Keratinocyte (primary cell): Measurements from ENCODE around the gene XIRP2. TPM values are rescaled to one million over a fixed set of nuclear protein-coding genes. Genes with fewer than 3 reads are reported as not detected.

Experiments used
- DNase-seq: peaks from one replicate; pipeline ENCODE4 v3.0.0-alpha.2; 2011; ENCODE audit warnings: low read depth, missing footprints, low spot score
- FAIRE-seq: peaks from 2 replicates; lab custom pipeline; 2011; peaks lifted over from hg19 to GRCh38; lab: Jason Lieb, UNC
- H2AFZ ChIP-seq: 2 replicates; pipeline ENCODE4 v1.6.0; 2012; ENCODE audit warnings: low read length, control low read depth, inconsistent platforms; ENCODE audit not compliant: control insufficient read depth
- H3K27ac ChIP-seq: 2 replicates; pipeline ENCODE4 v1.5.1; 2011; ENCODE audit warnings: low read length; ENCODE audit not compliant: control insufficient read depth, insufficient read depth
- H3K27me3 ChIP-seq: 3 replicates; pipeline ENCODE4 v1.6.0; 2011; ENCODE audit warnings: low read length; ENCODE audit not compliant: control insufficient read depth, insufficient read depth; ENCODE audit errors: extremely low read depth
- H3K36me3 ChIP-seq, 2 experiments: 2 replicates in 1 of 2; 3 replicates in 1 of 2; pipeline ENCODE4 v1.5.1; 2011; ENCODE audit warnings: low read length in 2 of 2, mild to moderate bottlenecking in 1 of 2; ENCODE audit not compliant: control insufficient read depth in 2 of 2, insufficient read depth in 2 of 2; ENCODE audit errors: extremely low read depth in 1 of 2
- H3K4me1 ChIP-seq: 3 replicates; pipeline ENCODE4 v1.5.1; 2011; ENCODE audit warnings: low read length; ENCODE audit not compliant: control insufficient read depth, insufficient read depth; ENCODE audit errors: extremely low read depth
- H3K4me2 ChIP-seq: 3 replicates; pipeline ENCODE4 v1.6.0; 2011; ENCODE audit warnings: low read depth, low read length; ENCODE audit not compliant: control insufficient read depth, insufficient read depth; ENCODE audit errors: extremely low read depth
- H3K4me3 ChIP-seq, 3 experiments: fragments of 200-600 bp in 1 of 3; sonication (generic) in 1 of 3; 2 replicates in 2 of 3; 3 replicates in 1 of 3; pipeline ENCODE4 v1.5.1; 2011 to 2016; ENCODE audit warnings: low read length in 3 of 3, mild to moderate bottlenecking in 3 of 3, control low read depth in 2 of 3, inconsistent platforms in 1 of 3, low read depth in 1 of 3, mixed read lengths in 1 of 3, mixed run types in 1 of 3, moderate library complexity in 1 of 3; ENCODE audit not compliant: control insufficient read depth in 2 of 3, insufficient read depth in 2 of 3; ENCODE audit errors: extremely low read depth in 1 of 3
- H3K79me2 ChIP-seq: 2 replicates; pipeline ENCODE4 v1.6.0; 2012; ENCODE audit warnings: low read length; ENCODE audit not compliant: control insufficient read depth, insufficient read depth
- H3K9ac ChIP-seq: 3 replicates; pipeline ENCODE4 v1.6.0; 2011; ENCODE audit warnings: low read length; ENCODE audit not compliant: control insufficient read depth, insufficient read depth; ENCODE audit errors: extremely low read depth
- H3K9me1 ChIP-seq: 3 replicates; pipeline ENCODE4 v1.6.0; 2011; ENCODE audit warnings: low read length; ENCODE audit not compliant: control insufficient read depth, insufficient read depth; ENCODE audit errors: extremely low read depth
- H3K9me3 ChIP-seq: 2 replicates; pipeline ENCODE4 v1.5.1; 2012; ENCODE audit warnings: low read depth, low read length; ENCODE audit not compliant: control insufficient read depth
- H4K20me1 ChIP-seq: 3 replicates; pipeline ENCODE4 v1.6.0; 2011; ENCODE audit warnings: low read length; ENCODE audit not compliant: control insufficient read depth, insufficient read depth; ENCODE audit errors: extremely low read depth
- CTCF ChIP-seq, 3 experiments: IDR thresholded peaks in 1 of 3; conservative IDR thresholded peaks in 1 of 3; optimal IDR thresholded peaks in 1 of 3; 2 replicates in 2 of 3; 3 replicates in 1 of 3; pipeline versions ENCODE3 to v1.5.1; 2011; ENCODE audit warnings: low read length in 3 of 3, mild to moderate bottlenecking in 3 of 3, moderate library complexity in 2 of 3, control low read depth in 1 of 3, inconsistent platforms in 1 of 3; ENCODE audit not compliant: insufficient read depth in 2 of 3; ENCODE audit errors: extremely low read depth in 1 of 3
- EZH2 ChIP-seq: IDR thresholded peaks from one replicate; pipeline ENCODE4 v1.6.1; 2012; ENCODE audit warnings: inconsistent platforms, mild to moderate bottlenecking, low read length, moderate library complexity
- dilution Hi-C: fragments of 300-500 bp; cut with MboI; formaldehyde crosslinking; loops from one replicate; pipeline ENCODE4 v1.7.0; 2020; ENCODE audit warnings: low sequenced_read_pairs; ENCODE audit not compliant: extremely low pct_ligation_motif_present
- polyA plus RNA-seq, 5 experiments: library from polyadenylated mRNA; depleted of rRNA in 3 of 5; stranded (reverse) in 3 of 5; stranded (forward) in 1 of 5; unstranded in 1 of 5; fragments of >200 nt; gene quantifications; 1 replicate in 1 of 5; 2 replicates in 3 of 5; 3 replicates in 1 of 5; pipeline versions ENCODE4 v1.2.1 to v1.2.3, GENCODE V29; 2011 to 2012; ENCODE audit warnings: missing spikeins in 2 of 5, low read depth in 1 of 5, low replicate concordance in 1 of 5

XIRP2 gene
- polyA plus RNA-seq, 1 donor (not counting 4 experiments of a cell fraction or from before 2014, with no cell fraction given), result 0.01 TPM

- no peak overlapping the region for H2AFZ ChIP-seq
- no peak overlapping the region for H3K27ac ChIP-seq
- no peak overlapping the region for H3K9ac ChIP-seq
- H3K9me1 ChIP-seq, result no peaks in the 10 kb centered on the region
- H3K9me3 ChIP-seq, result no peaks in the 10 kb centered on the region
- dilution Hi-C loops, result no loop called here
- DNase-seq, result no peak
- H3K4me2 ChIP-seq, result no peak overlapping the region
- no peaks in the 10 kb centered on the region for H3K27me3 ChIP-seq
- no peaks in the 10 kb centered on the region for H3K36me3 ChIP-seq
- FAIRE-seq, result no peak
- H3K4me1 ChIP-seq, result no peaks in the 10 kb centered on the region
- TF ChIP-seq EZH2 (no peak), CTCF (optimal IDR thresholded peaks at IDR 0.05 in 1 of 3, IDR thresholded peaks at IDR 0.05 in 1 of 3, conservative IDR thresholded peaks at IDR 0.05 in 1 of 3; ENCODE audit: extremely low read depth in 1 of 3, insufficient read depth in 2 of 3, low read length in 3 of 3) (peak in 2 of 3 experiments; percentile 40 to 45)
- no peaks in the 10 kb centered on the region for H4K20me1 ChIP-seq
- H3K4me3 ChIP-seq, result no peak overlapping the region
- H3K79me2 ChIP-seq, result no peaks in the 10 kb centered on the region
Measured at GRCh38 chr2:166900700-166901099, 12.4 kb downstream of the XIRP2 start.

- H4K20me1 ChIP-seq, result no peaks in the 10 kb centered on the region
- no peak for FAIRE-seq
- no peak overlapping the region for H3K9ac ChIP-seq
- no peak overlapping the region for H2AFZ ChIP-seq
- no peaks in the 10 kb centered on the region for H3K9me1 ChIP-seq
- TF ChIP-seq CTCF (optimal IDR thresholded peaks at IDR 0.05 in 1 of 3, IDR thresholded peaks at IDR 0.05 in 1 of 3, conservative IDR thresholded peaks at IDR 0.05 in 1 of 3; ENCODE audit: extremely low read depth in 1 of 3, insufficient read depth in 2 of 3, low read length in 3 of 3), result no peak
- no peak for TF ChIP-seq EZH2
- no peak overlapping the region for H3K4me2 ChIP-seq
- H3K36me3 ChIP-seq, result no peaks in the 10 kb centered on the region
- H3K27ac ChIP-seq, result no peak overlapping the region
- DNase-seq, result no peak
- H3K27me3 ChIP-seq, result no peaks in the 10 kb centered on the region
- no peak overlapping the region for H3K4me3 ChIP-seq
- H3K4me1 ChIP-seq, result no peaks in the 10 kb centered on the region
- dilution Hi-C loops, result no loop called here
- H3K9me3 ChIP-seq, result no peaks in the 10 kb centered on the region
- no peaks in the 10 kb centered on the region for H3K79me2 ChIP-seq
Measured at GRCh38 chr2:166901336-166901735, 13.1 kb downstream of the XIRP2 start.
